Endodermal cell (in vitro differentiated cells): ENCODE results near the gene BTBD9. TPM values are rescaled to one million over a fixed set of nuclear protein-coding genes. Genes with fewer than 3 reads are reported as not detected.

Source experiments
- DNase-seq: peaks from one replicate; pipeline ENCODE4 v3.0.0-alpha.2; 2017
- H3K27ac ChIP-seq: 2 replicates; pipeline ENCODE4 v1.5.1; 2013; ENCODE audit warnings: mild to moderate bottlenecking, low read depth, low read length, moderate library complexity
- H3K27me3 ChIP-seq: 2 replicates; pipeline ENCODE4 v1.6.1; 2013; ENCODE audit warnings: mild to moderate bottlenecking, low read length, moderate library complexity; ENCODE audit not compliant: insufficient read depth, control insufficient read depth, poor library complexity, severe bottlenecking
- H3K36me3 ChIP-seq: 2 replicates; pipeline ENCODE4 v1.7.0; 2013; ENCODE audit warnings: mild to moderate bottlenecking, low read length, moderate library complexity; ENCODE audit not compliant: control insufficient read depth, insufficient read depth
- H3K4me1 ChIP-seq: one replicate; pipeline ENCODE4 v1.7.0; 2013; ENCODE audit warnings: low read length; ENCODE audit not compliant: control insufficient read depth, insufficient read depth
- H3K4me3 ChIP-seq: 2 replicates; pipeline ENCODE4 v1.5.1; 2013; ENCODE audit warnings: mild to moderate bottlenecking, low read length, moderate library complexity
- H3K9ac ChIP-seq: 2 replicates; pipeline ENCODE4 v1.6.1; 2013; ENCODE audit warnings: mild to moderate bottlenecking, low read length, moderate library complexity; ENCODE audit not compliant: poor library complexity, severe bottlenecking; ENCODE audit errors: extremely low read depth
- H3K9me3 ChIP-seq: 2 replicates; pipeline ENCODE4 v1.6.1; 2013; ENCODE audit warnings: mild to moderate bottlenecking, low read length, moderate library complexity; ENCODE audit not compliant: control insufficient read depth
- H3K27ac Mint-ChIP-seq: 2 replicates; pipeline ENCODE4 v1.8.0; 2020; ENCODE audit warnings: mixed read lengths
- H3K27me3 Mint-ChIP-seq: 2 replicates; pipeline ENCODE4 v1.8.0; 2021; ENCODE audit warnings: mild to moderate bottlenecking, mixed read lengths; ENCODE audit not compliant: insufficient read depth
- H3K36me3 Mint-ChIP-seq: 2 replicates; pipeline ENCODE4 v1.8.0; 2020; ENCODE audit warnings: low read depth, mixed read lengths
- H3K4me1 Mint-ChIP-seq: 2 replicates; pipeline ENCODE4 v1.8.0; 2020; ENCODE audit warnings: mixed read lengths
- H3K4me3 Mint-ChIP-seq: 2 replicates; pipeline ENCODE4 v1.8.0; 2020; ENCODE audit warnings: mild to moderate bottlenecking, moderate library complexity, mixed read lengths
- H3K9me3 Mint-ChIP-seq: 2 replicates; pipeline ENCODE4 v1.8.0; 2020; ENCODE audit warnings: mild to moderate bottlenecking, mixed read lengths
- WGBS, 2 experiments: methylation state at CpG; one replicate each; pipeline versions ENCODE4 v1.1.5 to v1.1.7; 2013; ENCODE audit warnings: missing lambda C conversion rate in 2 of 2, mixed read lengths in 1 of 2; ENCODE audit not compliant: insufficient coverage in 1 of 2, insufficient read length in 1 of 2; 5-methylcytosine and 5-hydroxymethylcytosine counted together
- total RNA-seq, 2 donors: library from RNA; stranded (reverse); fragmentation: NEBNext Ultra II Directional in 1 of 2; extraction: Animal tissue kit (Norgen Biotek cat#: 25700) in 1 of 2; gene quantifications; 2 replicates in 1 of 2; 3 replicates in 1 of 2; pipeline ENCODE4 v1.2.1, GENCODE V29; 2021
- TF ChIP-seq, protein P1 (sequence below): fragments of 200-600 bp; sonication (generic); conservative IDR thresholded peaks from 2 replicates; pipeline ENCODE4 v1.5.0; 2021; ENCODE audit warnings: antibody characterized with exemption, mild to moderate bottlenecking

BTBD9 gene
- total RNA-seq, 2 donors from 2014 or later = 7.6 to 12.3 TPM

DNA sequence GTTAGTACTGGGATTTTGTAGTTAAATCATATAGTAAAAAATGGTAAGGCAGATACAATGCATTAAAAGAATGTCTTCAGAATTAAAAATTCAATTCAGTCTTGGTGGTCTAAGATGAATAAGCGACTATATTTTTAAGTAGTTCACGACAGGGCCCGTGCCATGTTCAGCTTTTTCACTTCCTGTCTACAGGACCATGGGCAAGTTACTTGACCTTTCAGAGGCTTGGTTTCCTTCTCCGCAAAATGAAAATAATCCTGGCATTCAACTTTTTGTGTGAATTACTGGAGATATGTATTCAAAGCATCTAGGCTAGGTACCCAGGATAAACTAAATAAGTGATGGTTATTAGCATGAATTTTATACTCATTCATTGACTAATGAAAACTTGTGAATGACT is 216.0 kb downstream of the BTBD9 start:
- Histone ChIP-seq H3K9ac (no peak overlapping the region), H3K4me1 (peaks cover 5% of the 10 kb centered on the region), H3K27ac (no peak overlapping the region), H3K36me3 (no peaks in the 10 kb centered on the region), H3K9me3 (no peaks in the 10 kb centered on the region), H3K4me3 (no peak overlapping the region), H3K27me3 (no peaks in the 10 kb centered on the region)
- 56 to 70% methylated on average over 3 to 4 of the region's 4 CpGs for WGBS, 2 experiments
- no peak overlapping the region for H3K27ac Mint-ChIP-seq
- TF ChIP-seq, protein P1, sequence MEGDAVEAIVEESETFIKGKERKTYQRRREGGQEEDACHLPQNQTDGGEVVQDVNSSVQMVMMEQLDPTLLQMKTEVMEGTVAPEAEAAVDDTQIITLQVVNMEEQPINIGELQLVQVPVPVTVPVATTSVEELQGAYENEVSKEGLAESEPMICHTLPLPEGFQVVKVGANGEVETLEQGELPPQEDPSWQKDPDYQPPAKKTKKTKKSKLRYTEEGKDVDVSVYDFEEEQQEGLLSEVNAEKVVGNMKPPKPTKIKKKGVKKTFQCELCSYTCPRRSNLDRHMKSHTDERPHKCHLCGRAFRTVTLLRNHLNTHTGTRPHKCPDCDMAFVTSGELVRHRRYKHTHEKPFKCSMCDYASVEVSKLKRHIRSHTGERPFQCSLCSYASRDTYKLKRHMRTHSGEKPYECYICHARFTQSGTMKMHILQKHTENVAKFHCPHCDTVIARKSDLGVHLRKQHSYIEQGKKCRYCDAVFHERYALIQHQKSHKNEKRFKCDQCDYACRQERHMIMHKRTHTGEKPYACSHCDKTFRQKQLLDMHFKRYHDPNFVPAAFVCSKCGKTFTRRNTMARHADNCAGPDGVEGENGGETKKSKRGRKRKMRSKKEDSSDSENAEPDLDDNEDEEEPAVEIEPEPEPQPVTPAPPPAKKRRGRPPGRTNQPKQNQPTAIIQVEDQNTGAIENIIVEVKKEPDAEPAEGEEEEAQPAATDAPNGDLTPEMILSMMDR = no peak
- DNase-seq = no peak
- H3K9me3 Mint-ChIP-seq = no peaks in the 10 kb centered on the region
- H3K27me3 Mint-ChIP-seq = no peaks in the 10 kb centered on the region
- H3K4me3 Mint-ChIP-seq = no peak overlapping the region
- peaks cover 12% of the 10 kb centered on the region for H3K4me1 Mint-ChIP-seq
- H3K36me3 Mint-ChIP-seq = no peaks in the 10 kb centered on the region

DNA sequence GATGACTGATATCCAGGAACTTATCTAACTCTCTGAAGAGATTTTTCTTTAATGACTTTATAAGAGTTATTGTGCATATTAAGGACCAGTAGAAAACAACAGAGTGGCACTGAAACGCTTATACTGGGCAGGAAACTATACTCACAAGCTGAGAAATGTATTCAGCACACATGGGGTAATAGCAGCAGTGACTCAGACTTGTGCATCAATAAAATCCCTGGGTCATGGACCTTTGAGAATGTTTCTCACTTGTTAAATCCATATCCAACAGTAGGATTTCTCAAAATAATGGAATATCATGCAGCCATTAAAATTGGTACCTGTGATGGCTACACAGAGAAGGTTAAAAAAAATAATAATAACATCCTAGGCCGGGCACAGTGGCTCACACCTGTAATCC is 219.5 kb downstream of the BTBD9 start:
- Mint-ChIP-seq H3K4me3 (no peak overlapping the region), H3K36me3 (no peaks in the 10 kb centered on the region), H3K9me3 (no peaks in the 10 kb centered on the region), H3K27ac (no peak overlapping the region), H3K27me3 (no peaks in the 10 kb centered on the region), H3K4me1 (peaks cover 12% of the 10 kb centered on the region)
- peaks cover 3% of the 10 kb centered on the region for H3K4me1 ChIP-seq
- WGBS, 2 experiments = 93 to 100% methylated on average over 1 to 2 of the region's 2 CpGs
- no peak overlapping the region for H3K9ac ChIP-seq
- no peak overlapping the region for H3K4me3 ChIP-seq
- TF ChIP-seq, protein P1 = no peak
- H3K9me3 ChIP-seq = no peaks in the 10 kb centered on the region
- H3K27me3 ChIP-seq = no peaks in the 10 kb centered on the region
- no peak overlapping the region for H3K27ac ChIP-seq
- DNase-seq = no peak
- H3K36me3 ChIP-seq = no peaks in the 10 kb centered on the region

DNA sequence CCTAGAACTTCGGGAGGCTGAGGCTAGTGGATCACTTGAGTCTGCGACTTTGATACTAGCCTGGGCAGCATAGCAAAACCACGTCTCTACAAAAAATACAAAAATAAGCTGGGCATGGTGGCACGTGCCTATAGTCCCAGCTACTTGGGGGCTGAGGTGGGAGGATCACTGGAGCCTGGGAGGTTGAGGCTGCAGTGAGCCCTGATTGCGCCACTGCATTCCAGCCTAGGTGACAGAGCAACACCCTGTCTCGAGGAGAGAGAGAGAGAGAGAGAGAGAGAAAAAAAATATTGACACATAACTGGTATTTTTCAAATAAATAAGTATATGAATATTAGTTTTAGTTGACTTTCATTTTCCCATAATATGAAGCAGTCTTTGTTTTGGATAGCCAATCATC is 222.2 kb downstream of the BTBD9 start:
- 89 to 92% methylated on average over 1 to 5 of the region's 6 CpGs for WGBS, 2 experiments
- Histone ChIP-seq H3K36me3 (no peaks in the 10 kb centered on the region), H3K27me3 (no peaks in the 10 kb centered on the region), H3K4me3 (no peak overlapping the region), H3K9ac (no peak overlapping the region), H3K4me1 (peaks cover 3% of the 10 kb centered on the region), H3K27ac (no peak overlapping the region), H3K9me3 (no peaks in the 10 kb centered on the region)
- H3K9me3 Mint-ChIP-seq = no peaks in the 10 kb centered on the region
- TF ChIP-seq, protein P1 = no peak
- H3K27me3 Mint-ChIP-seq = no peaks in the 10 kb centered on the region
- no peaks in the 10 kb centered on the region for H3K36me3 Mint-ChIP-seq
- no peak overlapping the region for H3K27ac Mint-ChIP-seq
- peaks cover 20% of the 10 kb centered on the region for H3K4me1 Mint-ChIP-seq
- DNase-seq = no peak
- H3K4me3 Mint-ChIP-seq = no peak overlapping the region
